T-helper 1 cell treated with Interleukin-12 subunit alpha and Interleukin-12 subunit beta and Interleukin-4 antibody, amounts not matched to agents 30 ng/mL and 1 ng/mL, for 36 hours (primary cell): ENCODE data around the gene RND1. TPM values are rescaled to one million over a fixed set of nuclear protein-coding genes. Genes with fewer than 3 reads are reported as not detected.
"Not testable (repeated sequence)": the region's sequence is repeated elsewhere in the genome, so short reads cannot be mapped to it uniquely, and the experiment has no call there.

ENCODE experiments used
- intact Hi-C: fragments of 100-400 bp; cut with micrococcal nuclease; formaldehyde crosslinking; loops from one replicate; pipeline ENCODE4 v1.15.1; 2024
- total RNA-seq: library from RNA; stranded (reverse); gene quantifications from 2 replicates; pipeline ENCODE4 v1.2.3, GENCODE V29; 2022

The RND1 gene
- total RNA-seq, 1 donor from 2014 or later = 4.0 TPM

GRCh38 chr12:48869191-48869590, 3.5 kb upstream of the RND1 start:
- intact Hi-C loops = no loop called here

GRCh38 chr12:48868451-48868850, 2.8 kb upstream of the RND1 start:
- intact Hi-C loops = no loop called here

GRCh38 chr12:48866052-48866711, 512 bp upstream of the RND1 start:
- intact Hi-C loops = no loop called here

GRCh38 chr12:48863291-48863690, 2.4 kb downstream of the RND1 start:
- intact Hi-C loops = no loop called here

DNA sequence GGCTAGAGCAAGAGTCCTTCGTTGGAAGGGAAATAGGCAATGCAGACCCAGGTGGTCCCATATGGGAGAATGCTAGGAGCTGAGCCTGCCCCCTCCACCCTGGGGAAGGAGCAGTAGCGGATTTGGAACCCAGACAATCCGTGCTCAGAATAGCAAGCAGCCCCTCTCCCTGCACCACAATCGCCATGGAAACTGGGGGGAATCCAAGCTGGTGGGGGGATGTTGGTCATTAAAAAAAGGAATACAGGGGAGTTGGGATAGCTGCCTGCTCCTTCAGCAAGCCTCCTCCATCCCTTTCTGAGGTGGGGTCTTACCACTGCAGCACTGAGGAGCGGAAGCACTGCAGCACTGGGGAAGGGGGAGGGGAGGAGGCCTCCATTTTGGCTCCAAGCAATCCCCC, 2.9 kb downstream of the RND1 start:
- intact Hi-C loops = no loop called here

DNA sequence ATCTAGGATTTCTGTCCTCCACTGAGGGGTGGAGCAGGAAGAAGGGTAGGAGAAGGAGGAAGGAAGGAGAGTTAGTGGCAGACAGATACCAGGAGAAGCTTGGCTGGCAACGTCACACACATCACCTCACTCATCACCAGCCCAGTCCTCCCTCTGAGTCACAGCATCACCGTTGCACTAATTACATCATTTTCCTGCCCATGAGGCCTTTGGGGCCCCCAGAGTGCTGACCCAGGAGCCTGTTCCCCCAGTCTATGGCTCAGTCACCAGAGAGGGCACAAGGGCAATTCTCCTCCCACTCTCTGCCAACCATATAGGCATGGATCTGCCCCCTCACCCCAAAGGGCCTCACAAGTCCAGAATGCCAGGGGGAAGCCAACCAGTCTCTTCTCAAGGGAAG, 4.6 kb downstream of the RND1 start:
- intact Hi-C loops = no loop called here

GRCh38 chr12:48860236-48860635, 5.4 kb downstream of the RND1 start:
- intact Hi-C loops = not testable (repeated sequence)

DNA sequence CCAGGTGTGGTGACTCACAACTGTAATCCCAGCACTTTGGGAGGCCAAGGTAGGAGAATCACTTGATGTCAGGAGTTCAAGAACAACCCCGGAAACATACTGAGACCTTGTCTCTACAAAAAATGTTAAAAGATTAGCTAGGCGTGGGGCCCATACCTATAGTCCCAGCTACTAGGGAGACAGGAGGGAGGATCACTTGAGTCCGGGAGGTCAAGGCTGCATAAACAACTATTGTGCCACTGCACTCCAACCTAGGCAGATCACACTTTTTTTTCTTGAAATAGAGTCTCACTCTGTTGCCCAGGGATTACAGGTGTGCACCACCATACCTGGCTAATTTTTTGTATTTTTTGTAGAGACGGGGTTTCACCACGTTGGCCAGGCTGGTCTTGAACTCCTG, 6.1 kb downstream of the RND1 start:
- intact Hi-C loops = no loop called here

DNA sequence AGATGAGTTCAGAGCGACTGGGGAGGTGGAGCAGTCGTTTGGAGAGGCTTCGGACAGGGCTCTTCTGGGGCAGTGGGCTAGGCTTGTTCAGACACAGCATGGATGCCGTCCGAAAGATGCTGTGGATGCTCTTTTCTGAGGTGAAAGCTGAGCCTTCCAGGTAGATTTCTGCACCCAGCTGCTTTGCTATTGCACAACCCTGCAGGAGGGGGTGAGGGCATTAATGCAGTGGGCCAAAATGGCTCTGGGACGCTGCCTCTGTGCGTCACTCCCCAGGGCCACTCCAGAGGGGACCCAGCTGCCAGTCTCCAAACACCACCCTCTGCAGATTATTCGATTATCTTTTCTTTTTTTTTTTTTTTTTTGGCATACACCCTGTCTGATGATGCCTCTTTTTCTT, 7.6 kb downstream of the RND1 start:
- intact Hi-C loops = no loop called here

DNA sequence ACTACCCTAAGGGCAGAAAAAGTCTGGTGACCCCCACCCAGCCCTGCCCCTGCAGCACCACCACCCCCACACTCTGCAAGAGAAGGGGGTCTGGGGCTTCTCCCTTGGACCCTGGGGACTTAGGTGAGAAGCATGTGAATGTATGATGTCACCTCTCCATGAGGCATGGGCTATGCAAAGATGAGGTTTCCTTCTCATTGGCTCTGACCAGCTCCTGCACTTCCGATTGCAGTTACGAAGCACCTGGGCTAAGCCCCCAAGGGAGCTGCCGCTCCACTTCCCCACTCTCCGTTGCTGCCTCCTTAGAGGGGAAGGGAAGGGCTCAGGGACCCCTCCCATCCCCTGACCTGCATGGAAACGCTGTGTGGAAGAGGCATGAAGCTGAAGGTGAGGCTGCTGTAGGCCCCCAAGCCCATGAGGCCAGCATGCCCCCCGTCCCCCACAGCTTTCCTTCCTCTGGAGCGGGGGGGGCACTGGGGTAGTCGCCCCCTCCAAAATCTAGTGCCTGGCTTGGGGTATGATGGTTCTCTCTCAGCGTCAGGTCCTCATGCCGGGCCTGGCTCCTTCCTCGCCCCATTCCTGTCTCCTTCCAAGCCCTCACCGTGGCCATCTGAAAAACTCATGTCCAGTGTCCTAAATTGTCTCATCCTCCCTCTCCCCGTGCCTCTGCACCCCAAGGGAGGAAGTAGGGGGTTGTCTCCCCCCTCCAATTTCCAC, 8.2 kb downstream of the RND1 start:
- intact Hi-C loops = no loop called here

DNA sequence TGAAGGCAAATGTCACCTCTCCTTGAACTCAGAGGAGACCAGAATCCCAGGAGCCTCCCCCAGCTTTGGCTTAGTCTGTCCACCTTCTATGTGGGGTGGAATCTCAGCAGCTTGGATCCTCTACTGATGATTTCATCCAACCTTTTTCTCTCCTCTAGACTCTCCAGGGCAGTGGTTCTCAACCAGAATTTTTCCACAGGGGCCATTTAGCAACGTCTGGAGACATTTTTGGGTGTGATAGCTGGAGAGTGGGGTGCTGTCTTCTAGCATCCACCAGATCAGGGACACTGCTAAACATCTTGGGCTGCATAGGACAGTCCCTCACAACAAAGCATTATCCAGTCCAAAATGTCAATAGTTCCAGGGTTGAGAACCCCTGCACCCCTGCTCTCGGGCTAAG, 9.3 kb downstream of the RND1 start:
- intact Hi-C loops = no loop called here

- intact Hi-C loops = loop anchor here (5.0 kb wide), 3 partner anchors 332 to 1547 kb away; partner anchors contain the start of genes LARP4 and TUBA1A
These were observed 10.7 kb downstream of the RND1 start for GRCh38 chr12:48854932-48855331.

- intact Hi-C loops = loop anchor here (5.0 kb wide), 3 partner anchors 333 to 1548 kb away; partner anchors contain the start of genes LARP4 and TUBA1A
These were observed 11.2 kb downstream of the RND1 start for GRCh38 chr12:48854488-48854887.

GRCh38 chr12:48852734-48853688, 12.7 kb downstream of the RND1 start:
- intact Hi-C loops = loop anchor here (1.0 to 5.0 kb wide), 19 partner anchors 12 to 1549 kb away; partner anchors contain the start of genes ARF3, CACNB3, CCNT1 and LARP4

DNA sequence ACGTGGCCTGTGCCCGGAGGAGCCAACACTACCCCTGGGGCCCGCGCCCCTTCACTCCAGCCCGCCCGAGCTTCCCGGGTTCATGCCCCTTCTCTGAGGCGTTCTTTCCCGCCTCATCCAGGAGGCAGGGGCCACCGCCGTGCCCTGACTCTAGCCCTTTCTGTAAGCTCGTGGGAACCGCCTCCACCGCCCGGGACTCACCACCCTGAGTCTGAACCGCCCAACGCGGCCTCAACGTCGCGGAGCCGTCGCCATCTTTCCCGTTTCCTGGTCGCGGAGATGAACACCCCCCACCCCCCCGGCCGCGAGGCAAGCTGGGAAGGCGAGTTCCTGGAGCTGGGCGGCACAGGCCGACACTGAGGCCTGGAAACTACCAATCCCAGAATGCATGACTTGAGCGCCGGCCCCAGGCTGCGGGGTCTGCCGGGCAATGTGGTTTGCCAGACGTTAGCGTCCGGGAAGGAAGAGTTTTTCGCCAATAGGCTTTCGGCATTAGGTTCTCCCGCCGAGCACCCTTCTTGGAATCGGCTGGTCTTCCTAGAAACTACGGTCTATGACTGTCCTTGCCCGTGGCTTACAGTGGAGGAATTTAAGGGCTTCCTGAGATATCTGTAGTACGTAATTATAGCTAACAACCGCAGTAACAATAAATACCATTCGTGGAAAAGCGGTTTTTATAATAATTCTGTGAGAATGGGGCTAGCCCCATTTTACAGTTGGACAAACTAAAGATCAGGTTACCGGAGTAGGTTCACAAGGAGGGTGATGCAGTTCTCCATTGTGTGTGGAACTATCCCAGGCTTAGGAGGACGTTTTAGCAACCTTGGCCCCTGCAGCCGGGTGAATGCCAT, 13.6 kb downstream of the RND1 start, which contains the start of gene DDX23:
DDX23 (minus strand) TSS at position 281 of the 851 bp plus-strand sequence. CDS start 6,381 bp downstream, outside the sequence.
- intact Hi-C loops = loop anchor here (1.0 to 5.0 kb wide), 10 partner anchors 34 to 1550 kb away; partner anchors contain the start of genes ARF3, CACNB3, CCNT1 and LARP4

- intact Hi-C loops = not testable (repeated sequence)
These were observed 23.6 kb downstream of the RND1 start for GRCh38 chr12:48842021-48842420.

DNA sequence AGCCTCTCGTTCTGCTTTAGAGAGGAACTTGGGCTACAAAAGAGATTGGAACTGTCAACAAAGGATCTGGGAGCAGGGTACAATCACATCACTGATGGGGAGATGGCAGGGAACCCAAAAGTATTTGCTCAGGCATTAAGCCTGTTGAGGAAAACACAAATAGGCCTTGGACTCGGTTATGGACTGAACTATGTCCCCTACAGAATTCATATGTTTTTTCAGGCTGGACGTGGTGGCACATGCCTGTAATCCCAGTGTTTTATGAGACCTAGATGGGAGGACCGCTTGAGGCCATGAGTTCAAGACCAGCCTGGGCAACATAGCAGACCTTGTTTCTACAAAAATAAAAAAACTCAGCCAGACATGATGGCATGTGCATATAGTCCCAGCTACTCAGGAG, 27.6 kb downstream of the RND1 start:
- intact Hi-C loops = no loop called here

- intact Hi-C loops = no loop called here
These were observed 33.2 kb downstream of the RND1 start for GRCh38 chr12:48832321-48833060.

GRCh38 chr12:48831257-48831656, 34.4 kb downstream of the RND1 start:
- intact Hi-C loops = no loop called here
